ENCODE measurements around the gene ACO2. TPM values are rescaled to one million over a fixed set of nuclear protein-coding genes. Genes with fewer than 3 reads are reported as not detected.

ACO2 gene
- total RNA-seq, 1 donor from 2014 or later, result 67.2 TPM

- H3K9me3 ChIP-seq (ENCODE audit: insufficient read depth, low read depth, low read length), result no peaks in the 10 kb centered on the region
- Mint-ChIP-seq H3K36me3 (ENCODE audit: low read depth, unreplicated experiment) (peaks cover 13% of the 10 kb centered on the region), H3K27ac (ENCODE audit: unreplicated experiment) (peak overlapping the region; percentile 15), H3K4me1 (ENCODE audit: low read depth, unreplicated experiment) (peaks cover 3% of the 10 kb centered on the region), H3K9me3 (ENCODE audit: unreplicated experiment) (no peaks in the 10 kb centered on the region), H3K27me3 (ENCODE audit: low read depth, unreplicated experiment) (no peaks in the 10 kb centered on the region), H3K4me3 (ENCODE audit: unreplicated experiment) (no peak overlapping the region)
- peaks cover 19% of the 10 kb centered on the region for H3K36me3 ChIP-seq (ENCODE audit: insufficient read depth, low read length)
- H3K79me2 ChIP-seq (ENCODE audit: insufficient read depth, low read length), result peaks cover 40% of the 10 kb centered on the region
- H4K20me1 ChIP-seq (ENCODE audit: insufficient read depth, low read length), result peaks cover 94% of the 10 kb centered on the region
- DNase-seq (ENCODE audit: low read depth) (no peak), FAIRE-seq (no peak)
- H3K27ac ChIP-seq (ENCODE audit: low read depth, low read length), result no peak overlapping the region
- no peak overlapping the region for H2AFZ ChIP-seq (ENCODE audit: low read depth, low read length)
- H3K27me3 ChIP-seq (ENCODE audit: insufficient read depth, low read length), result no peaks in the 10 kb centered on the region
- peaks cover 3% of the 10 kb centered on the region for H3K4me1 ChIP-seq (ENCODE audit: insufficient read depth, low read length)
- H3K4me3 ChIP-seq (ENCODE audit: insufficient read depth, low read depth, low read length), result no peak overlapping the region
- H3K9ac ChIP-seq (ENCODE audit: low read length), result no peak overlapping the region
- no peak for TF ChIP-seq EZH2 (IDR thresholded peaks at IDR 0.05; ENCODE audit: insufficient read depth, low read length)
- TF ChIP-seq CTCF (IDR thresholded peaks at IDR 0.05; ENCODE audit: insufficient read depth, low read depth, low read length), result no peak
- H3K4me2 ChIP-seq (ENCODE audit: low read length), result no peak overlapping the region
These were observed 60.1 kb downstream of the ACO2 start for GRCh38 chr22:41528938-41529561.

- Histone ChIP-seq H3K27ac (ENCODE audit: low read depth, low read length) (no peak overlapping the region), H3K4me1 (ENCODE audit: insufficient read depth, low read length) (no peaks in the 10 kb centered on the region), H3K79me2 (ENCODE audit: insufficient read depth, low read length) (peaks cover 44% of the 10 kb centered on the region), H3K27me3 (ENCODE audit: insufficient read depth, low read length) (no peaks in the 10 kb centered on the region), H3K9ac (ENCODE audit: low read length) (no peak overlapping the region), H3K4me2 (ENCODE audit: low read length) (no peak overlapping the region), H3K9me3 (ENCODE audit: insufficient read depth, low read depth, low read length) (no peaks in the 10 kb centered on the region), H2AFZ (ENCODE audit: low read depth, low read length) (no peak overlapping the region), H3K4me3 (ENCODE audit: insufficient read depth, low read depth, low read length) (no peak overlapping the region), H3K36me3 (ENCODE audit: insufficient read depth, low read length) (peaks cover 15% of the 10 kb centered on the region), H4K20me1 (ENCODE audit: insufficient read depth, low read length) (peaks cover 84% of the 10 kb centered on the region)
- Mint-ChIP-seq H3K27me3 (ENCODE audit: low read depth, unreplicated experiment) (no peaks in the 10 kb centered on the region), H3K4me1 (ENCODE audit: low read depth, unreplicated experiment) (no peaks in the 10 kb centered on the region), H3K4me3 (ENCODE audit: unreplicated experiment) (no peak overlapping the region), H3K36me3 (ENCODE audit: low read depth, unreplicated experiment) (peaks cover 19% of the 10 kb centered on the region), H3K27ac (ENCODE audit: unreplicated experiment) (no peak overlapping the region), H3K9me3 (ENCODE audit: unreplicated experiment) (no peaks in the 10 kb centered on the region)
- no peak for FAIRE-seq
- DNase-seq (ENCODE audit: low read depth), result no peak
- no peak for TF ChIP-seq EZH2 (IDR thresholded peaks at IDR 0.05; ENCODE audit: insufficient read depth, low read length)
- TF ChIP-seq CTCF (IDR thresholded peaks at IDR 0.05; ENCODE audit: insufficient read depth, low read depth, low read length), result no peak
These were observed 62.2 kb downstream of the ACO2 start for GRCh38 chr22:41530890-41531714.

All from astrocyte (in vitro differentiated cells and primary cell).